AG20443 (cell line): Measurements from ENCODE around the gene PRKCH.

ENCODE experiments used
- DNase-seq: peaks from one replicate; pipeline ENCODE4 v3.0.0; 2012; ENCODE audit warnings: low spot score, mixed read lengths

Gene PRKCH

DNA sequence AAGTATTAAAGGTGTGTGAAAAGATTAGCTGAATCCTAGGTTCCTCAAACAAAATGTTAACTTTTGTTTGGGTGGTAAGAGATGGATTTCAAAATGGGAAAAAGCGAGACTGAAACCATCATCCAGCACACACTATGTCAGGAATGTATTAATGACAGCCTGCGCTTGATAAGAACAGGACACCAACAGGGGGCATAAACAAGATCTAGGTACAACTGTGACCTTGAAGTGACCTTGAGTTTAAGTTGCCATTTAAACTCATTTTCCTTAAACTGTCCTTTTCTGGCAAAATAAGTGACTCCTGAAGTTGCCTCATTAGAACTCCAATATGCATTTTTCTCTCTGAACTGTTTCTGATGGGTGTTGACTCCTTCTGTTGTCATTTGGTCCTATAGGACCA lies 17.1 kb downstream of the PRKCH start:
- no peak for DNase-seq

- no peak for DNase-seq
Observed at GRCh38 chr14:61341275-61342206, 20.2 kb downstream of the PRKCH start.

DNA sequence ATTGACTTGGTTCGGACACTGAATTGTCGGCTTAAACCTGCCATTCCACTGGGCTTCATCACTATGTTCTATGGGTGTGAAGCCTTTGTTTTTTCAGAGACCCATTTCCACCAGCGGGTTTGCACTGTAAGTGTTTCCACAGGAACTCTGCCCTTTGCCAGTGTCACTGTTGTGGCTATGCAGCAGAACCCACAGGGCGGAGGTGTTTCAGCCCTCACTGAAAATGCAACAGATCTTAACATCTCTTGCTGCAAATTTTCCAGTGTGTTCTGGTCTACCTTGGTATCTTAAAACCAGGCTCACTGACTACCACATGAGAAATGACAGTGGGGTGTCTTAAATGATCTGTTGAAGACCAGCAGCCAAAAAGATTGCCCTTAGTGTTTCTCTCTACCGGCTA lies 21.1 kb downstream of the PRKCH start:
- no peak for DNase-seq

GRCh38 chr14:61342932-61343331 lies 21.6 kb downstream of the PRKCH start:
- no peak for DNase-seq

GRCh38 chr14:61343471-61343870 lies 22.1 kb downstream of the PRKCH start:
- no peak for DNase-seq

DNA sequence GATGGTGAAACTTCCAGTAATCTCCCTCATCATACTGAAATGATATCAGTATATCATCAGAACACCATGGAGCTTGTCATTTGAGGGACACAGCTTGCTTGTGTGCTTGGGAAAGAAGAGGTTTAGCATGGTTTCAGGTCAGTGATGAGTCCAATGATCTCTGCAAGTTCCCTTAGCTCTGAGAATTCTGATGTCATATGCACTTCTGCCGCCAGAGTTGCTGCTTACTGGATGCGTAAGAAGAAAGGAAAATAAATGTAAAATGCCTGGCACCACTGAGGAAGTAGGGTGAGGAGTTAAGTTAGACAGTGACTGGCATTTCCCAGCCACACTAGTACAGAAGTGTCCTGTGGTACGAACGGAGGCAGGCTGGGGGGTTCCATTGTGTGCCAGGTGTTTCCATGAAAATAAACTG lies 22.6 kb downstream of the PRKCH start:
- no peak for DNase-seq

- DNase-seq = no peak
Observed at GRCh38 chr14:61344437-61345150, 23.2 kb downstream of the PRKCH start.

DNA sequence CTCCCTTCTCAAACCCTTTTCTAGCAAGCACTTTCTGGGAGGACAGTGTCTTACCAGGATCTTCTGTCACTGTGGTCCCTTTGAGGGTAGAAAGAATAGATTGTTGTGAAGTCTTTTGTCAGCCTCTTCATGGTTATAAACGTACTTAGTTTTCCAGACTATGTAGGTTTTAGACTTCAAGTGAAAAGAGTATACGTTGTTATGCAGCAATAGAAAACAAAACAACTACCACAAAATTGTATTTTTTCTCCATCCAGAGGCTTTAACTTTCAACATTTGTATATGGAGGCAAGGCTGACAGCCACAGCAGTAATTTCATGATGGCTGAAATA lies 23.7 kb downstream of the PRKCH start:
- DNase-seq = no peak

GRCh38 chr14:61346221-61346620 lies 24.8 kb downstream of the PRKCH start:
- no peak for DNase-seq

DNA sequence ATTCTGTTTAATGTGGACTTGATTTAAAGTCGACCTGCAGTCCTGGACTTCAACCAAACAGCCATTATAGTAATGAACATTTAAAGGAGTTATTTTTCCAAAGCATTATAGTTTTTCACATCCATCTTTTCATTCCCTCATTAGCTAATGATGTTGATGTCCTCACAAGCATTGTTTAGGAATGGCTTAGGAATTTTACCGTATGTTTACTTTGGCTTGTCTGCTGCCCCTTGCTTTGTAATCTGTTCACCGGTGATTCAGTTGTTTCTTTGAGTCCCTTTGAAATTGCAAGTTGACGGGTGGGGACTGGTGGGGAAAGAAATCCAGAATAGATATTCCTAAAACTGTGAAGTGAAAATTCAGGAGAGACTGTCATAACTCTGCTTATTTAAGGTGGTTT lies 25.4 kb downstream of the PRKCH start:
- DNase-seq = no peak

DNA sequence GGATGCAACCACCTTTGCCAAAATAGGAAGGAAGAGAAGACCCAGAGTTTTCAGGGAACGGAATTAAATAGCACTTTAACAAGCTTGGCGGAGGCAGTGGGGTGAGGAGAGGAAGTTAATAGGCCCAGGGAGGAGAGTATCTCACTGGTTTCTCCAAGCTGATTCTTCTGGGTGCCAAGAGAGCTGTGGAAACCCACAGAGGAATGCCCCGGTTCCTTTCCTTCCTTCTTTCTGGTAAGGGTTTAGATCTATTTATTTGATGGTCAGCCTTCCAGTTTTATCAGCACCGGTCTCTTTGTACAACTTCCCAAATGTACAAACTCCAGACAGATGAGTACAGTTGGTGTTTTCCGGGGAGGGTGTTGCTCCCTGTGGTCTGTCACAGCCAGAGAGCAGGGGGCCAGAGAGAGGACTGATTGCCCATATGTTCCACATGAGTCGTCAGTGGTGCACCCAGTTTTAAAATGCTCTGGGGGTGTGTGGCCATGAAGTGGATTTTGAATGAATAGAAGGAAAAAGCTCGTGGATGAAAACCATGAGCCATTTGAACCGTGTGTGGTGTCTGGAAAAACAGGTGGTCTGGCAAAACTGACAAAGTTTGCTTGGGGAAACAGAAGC lies 26.6 kb downstream of the PRKCH start:
- DNase-seq = no peak

DNA sequence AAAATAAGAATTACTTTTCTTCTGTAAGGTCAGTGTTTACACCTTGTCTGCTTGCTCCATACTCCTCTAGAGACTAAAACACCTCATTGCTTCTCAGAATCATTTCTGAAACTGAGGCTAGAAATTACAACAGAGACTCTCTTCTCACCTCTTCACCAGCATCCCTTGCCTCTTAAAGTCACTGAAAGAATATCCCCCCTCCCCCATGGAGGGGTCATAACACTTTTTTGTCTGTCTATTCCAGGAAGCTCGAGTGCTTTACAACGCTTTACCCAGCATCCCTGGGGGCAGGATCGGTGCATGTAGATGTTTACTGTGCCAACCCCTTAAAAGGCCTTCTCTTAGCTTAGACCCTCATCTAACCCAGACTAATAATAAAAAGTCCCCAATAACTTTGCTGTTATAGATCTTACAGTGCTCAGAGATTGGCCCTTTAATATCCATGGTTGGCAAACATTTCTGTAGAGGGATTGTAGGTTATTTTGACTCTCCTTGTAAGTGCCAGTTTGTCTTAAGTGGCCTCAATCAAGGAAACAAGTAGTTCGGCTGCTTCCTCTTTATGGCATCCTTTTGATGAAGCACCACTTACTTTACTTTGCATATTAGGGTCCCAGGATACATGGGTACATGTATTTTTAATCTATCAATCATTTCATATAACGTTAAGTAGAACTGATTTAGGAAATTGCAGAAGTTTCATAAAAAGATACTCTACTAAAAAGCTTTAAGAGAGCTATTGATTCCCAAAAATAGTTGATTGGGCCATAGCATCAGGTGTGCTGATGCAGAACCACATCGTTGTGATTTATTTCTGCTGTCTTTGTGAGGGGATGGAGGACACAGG lies 29.3 kb downstream of the PRKCH start:
- no peak for DNase-seq

DNA sequence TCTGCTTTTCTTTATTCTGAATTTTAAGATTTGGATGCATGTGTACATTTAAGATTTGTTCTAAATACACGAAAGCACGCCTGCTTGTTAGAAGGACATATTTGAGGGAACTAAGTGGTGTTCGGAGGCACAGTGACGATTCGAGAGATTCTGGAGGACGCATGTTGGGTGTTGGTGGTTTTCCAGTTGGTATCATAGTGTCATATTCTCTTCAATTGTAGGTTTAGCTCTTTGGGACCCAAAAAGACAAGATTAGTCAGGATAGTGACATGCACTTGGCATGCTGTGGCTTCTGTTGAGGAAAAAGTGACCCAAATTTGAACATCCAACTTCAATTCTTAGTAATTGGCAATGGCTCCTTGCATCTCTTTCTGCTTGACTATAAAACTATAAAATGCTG lies 30.1 kb downstream of the PRKCH start:
- DNase-seq = no peak

- DNase-seq = no peak
Observed at GRCh38 chr14:61355892-61356325, 34.5 kb downstream of the PRKCH start.

- no peak for DNase-seq
Observed at GRCh38 chr14:61357123-61357522, 35.7 kb downstream of the PRKCH start.

DNA sequence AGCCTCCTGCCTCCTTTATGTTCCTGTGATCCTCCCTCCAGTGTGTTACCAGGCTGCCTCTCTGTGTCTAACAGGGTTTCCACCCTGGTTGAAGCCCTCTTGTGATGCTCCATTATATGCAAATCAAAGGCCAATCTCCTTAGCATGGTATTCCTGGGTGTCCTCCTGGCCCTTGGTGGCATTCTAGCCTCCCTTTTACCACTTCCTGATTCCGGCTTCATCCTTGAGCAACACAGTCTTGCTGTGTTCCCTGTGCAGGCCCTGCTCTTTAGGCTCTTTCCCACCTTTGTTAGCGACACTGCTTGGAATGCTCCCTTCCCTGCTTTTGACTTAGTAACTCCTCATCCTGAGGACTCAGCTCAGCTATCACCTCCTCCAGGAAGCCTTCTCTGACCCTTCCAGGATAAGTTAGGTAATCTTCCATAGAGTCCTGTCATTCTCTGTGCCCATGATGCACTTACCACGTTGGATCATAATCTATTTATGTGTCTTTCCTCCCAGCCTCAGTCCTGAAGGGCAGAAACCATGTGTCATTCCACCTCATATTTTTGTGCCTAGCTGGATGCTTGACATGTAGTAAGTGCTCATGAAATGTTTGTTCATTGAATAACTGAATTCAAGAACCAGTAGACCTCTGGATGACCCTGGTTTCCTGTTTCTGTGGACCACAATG lies 37.3 kb downstream of the PRKCH start:
- DNase-seq = no peak

GRCh38 chr14:61360796-61361525 lies 39.6 kb downstream of the PRKCH start:
- DNase-seq = no peak

- DNase-seq = no peak
Observed at GRCh38 chr14:61362072-61362750, 40.8 kb downstream of the PRKCH start.

GRCh38 chr14:61364243-61364642 lies 42.9 kb downstream of the PRKCH start:
- no peak for DNase-seq

- no peak for DNase-seq
Observed at GRCh38 chr14:61365667-61366212, 44.4 kb downstream of the PRKCH start.
